ENCODE measurements around the gene ADGRF3.
"Not testable (repeated sequence)": the region's sequence is repeated elsewhere in the genome, so short reads cannot be mapped to it uniquely, and the experiment has no call there.

Gene ADGRF3

GRCh38 chr2:26270373-26270772 lies 76.2 kb downstream of the ADGRF3 start:
- DNase-seq, result no peak

- DNase-seq, result no peak
Observed at GRCh38 chr2:26269571-26270158, 76.9 kb downstream of the ADGRF3 start.

- DNase-seq, result not testable (repeated sequence)
Observed at GRCh38 chr2:26268670-26269385, 77.8 kb downstream of the ADGRF3 start.

GRCh38 chr2:26268213-26268612 lies 78.4 kb downstream of the ADGRF3 start:
- DNase-seq, result no peak

GRCh38 chr2:26258836-26259235 lies 87.8 kb downstream of the ADGRF3 start:
- DNase-seq, result not testable (repeated sequence)
